GM12874 (cell line): Measurements from ENCODE around the gene LGR4.

ENCODE experiments used
- TF ChIP-seq, protein P1 (sequence below): IDR thresholded peaks from 2 replicates; pipeline ENCODE4 v1.5.1; 2011; ENCODE audit warnings: low read depth, mild to moderate bottlenecking, control low read depth, low read length, moderate library complexity; ENCODE audit not compliant: insufficient read depth

The LGR4 gene

DNA sequence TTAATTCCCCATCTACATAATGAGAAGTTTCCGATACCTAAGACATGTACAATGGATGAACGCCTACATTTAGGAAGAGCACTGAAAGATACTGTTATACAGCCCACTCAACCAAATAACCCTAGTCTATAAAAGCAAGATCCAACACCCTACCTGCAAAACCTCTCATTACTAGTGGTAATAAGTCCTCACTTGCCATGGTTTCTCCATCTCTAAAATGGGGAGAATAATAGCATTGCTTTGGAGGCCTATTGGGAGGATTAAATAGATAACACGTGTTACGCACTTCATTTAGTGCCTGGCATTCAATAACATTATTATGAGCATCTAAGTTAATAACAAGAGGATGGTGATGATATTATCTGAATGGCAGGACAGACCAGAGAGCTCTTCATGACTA is 16.9 kb downstream of the LGR4 start:
- TF ChIP-seq, protein P1, sequence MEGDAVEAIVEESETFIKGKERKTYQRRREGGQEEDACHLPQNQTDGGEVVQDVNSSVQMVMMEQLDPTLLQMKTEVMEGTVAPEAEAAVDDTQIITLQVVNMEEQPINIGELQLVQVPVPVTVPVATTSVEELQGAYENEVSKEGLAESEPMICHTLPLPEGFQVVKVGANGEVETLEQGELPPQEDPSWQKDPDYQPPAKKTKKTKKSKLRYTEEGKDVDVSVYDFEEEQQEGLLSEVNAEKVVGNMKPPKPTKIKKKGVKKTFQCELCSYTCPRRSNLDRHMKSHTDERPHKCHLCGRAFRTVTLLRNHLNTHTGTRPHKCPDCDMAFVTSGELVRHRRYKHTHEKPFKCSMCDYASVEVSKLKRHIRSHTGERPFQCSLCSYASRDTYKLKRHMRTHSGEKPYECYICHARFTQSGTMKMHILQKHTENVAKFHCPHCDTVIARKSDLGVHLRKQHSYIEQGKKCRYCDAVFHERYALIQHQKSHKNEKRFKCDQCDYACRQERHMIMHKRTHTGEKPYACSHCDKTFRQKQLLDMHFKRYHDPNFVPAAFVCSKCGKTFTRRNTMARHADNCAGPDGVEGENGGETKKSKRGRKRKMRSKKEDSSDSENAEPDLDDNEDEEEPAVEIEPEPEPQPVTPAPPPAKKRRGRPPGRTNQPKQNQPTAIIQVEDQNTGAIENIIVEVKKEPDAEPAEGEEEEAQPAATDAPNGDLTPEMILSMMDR: no peak

DNA sequence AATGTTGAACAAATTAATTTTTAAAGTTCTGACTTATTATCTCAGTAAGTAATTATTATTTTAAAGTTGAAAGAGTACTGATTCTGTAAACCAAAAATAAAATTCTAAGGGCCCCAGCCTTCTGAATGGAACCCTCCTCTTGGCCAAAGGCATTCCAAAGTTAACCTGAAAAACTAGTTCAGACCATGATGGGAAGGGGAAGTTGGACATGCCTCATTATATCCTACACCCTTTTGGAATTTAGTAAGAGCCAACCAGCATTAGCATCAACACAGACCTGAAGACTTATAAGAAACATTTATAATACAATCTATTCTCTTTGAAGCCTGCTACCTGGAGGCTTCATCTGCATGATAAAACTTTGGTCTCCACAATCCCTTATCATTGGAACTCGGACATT is 18.9 kb downstream of the LGR4 start:
- TF ChIP-seq, protein P1: no peak

DNA sequence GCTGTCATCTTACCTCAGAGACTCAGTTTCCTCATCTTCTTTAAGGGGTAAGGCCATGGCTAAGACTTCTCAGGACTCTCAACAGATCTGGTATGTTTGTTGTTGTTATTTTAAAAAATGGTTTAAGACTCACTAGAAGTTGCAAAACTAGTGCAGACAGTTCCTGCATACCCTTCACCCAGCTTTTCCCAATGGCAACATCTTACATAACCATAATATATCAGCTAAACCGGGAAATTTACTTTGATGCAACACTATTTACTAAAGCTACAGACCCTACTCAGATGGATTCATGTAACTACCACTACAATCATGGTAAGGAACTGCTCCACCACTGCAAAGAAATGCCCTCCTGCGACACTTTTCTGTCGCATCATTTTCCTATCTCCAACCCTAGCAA is 20.4 kb downstream of the LGR4 start:
- TF ChIP-seq, protein P1: no peak

DNA sequence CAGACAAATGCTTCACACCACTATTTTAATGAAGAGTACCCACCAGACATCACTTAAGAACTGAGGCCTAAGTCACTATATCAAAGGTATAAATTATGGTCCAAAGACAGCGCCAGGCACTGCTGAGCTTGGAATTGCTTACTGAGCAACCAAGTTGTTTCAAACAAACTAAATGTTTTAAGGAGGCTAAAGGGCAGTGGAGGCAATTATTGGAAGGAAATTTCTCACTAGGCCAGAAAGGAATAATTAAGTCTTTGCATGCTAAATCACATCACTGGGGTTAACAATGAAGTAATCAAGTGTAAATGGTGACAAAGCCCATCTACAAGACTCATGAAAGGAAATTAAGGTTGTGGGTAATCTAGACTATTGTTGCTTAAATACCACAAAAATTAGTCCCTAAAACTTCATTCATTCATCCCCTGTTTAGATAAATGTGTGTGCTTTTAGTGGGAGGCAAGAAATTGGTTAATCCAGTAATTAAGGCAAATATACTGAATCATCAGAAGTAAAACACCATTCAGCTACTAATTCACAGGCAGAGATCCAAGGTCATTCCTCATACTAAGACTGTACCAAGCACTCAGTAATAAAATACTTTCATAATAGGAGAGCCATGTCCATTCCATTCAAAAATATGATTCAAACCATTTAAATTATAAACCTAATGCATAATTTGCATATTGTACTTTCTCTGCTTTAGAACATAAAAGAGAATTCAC is 21.2 kb downstream of the LGR4 start:
- TF ChIP-seq, protein P1: no peak

DNA sequence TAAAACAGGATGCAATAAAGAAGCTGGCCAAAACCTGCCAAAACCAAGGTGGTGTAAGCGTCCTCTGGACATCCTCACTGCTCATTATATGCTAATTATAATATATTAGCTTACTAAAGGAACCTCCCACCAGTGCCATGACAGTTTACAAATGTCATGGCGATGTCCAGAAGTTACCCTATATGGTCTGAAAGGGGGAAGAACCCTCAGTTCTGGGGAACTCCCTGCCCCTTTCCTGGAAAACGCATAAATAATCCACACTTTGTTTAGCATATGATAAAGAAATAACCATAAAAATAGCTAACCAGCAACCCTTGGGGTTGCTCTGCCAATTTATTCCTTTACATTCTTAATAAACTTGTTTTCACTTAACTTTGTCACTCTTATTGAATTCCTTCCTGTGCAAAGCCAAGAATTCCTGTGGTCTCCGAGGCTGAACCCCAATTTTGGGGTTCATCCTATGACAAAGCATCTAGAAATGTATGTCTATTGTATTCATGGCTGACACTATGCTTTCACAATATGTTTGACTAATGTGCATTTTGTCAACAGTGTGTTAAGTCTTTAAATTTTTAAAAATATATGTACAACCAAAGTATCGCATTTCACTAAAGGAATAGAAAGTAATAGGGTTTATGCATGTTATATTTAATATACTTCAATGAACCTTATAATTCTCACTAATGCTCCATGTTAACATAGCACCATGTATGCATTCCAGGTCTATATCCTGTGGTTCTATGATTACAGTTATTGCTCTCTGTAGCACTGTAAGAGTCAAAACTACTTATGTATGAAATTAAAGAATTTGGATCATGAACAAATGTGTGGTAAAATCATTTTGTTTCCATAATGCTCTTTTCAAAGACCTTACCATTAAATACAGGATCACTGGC is 25.1 kb downstream of the LGR4 start:
- TF ChIP-seq, protein P1: no peak

DNA sequence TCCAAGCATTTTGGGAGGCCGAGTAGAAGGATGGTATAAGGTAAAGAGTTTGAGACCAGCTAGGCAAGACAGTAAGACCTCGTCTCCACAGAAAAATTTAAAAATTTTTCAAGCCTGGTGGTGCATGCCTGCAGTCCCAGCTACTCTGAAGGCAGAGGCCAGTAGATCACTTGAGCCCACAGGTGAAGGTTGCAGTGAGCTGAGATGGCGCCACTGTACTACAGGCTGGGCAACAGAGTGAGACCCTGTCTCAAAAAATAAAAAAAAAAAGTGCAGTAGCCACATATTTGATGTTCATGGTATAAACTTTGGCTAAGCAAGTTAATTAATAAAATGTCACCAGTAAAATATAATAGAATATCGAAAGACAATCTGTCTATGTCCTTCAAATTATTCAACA is 27.0 kb downstream of the LGR4 start:
- TF ChIP-seq, protein P1: no peak

DNA sequence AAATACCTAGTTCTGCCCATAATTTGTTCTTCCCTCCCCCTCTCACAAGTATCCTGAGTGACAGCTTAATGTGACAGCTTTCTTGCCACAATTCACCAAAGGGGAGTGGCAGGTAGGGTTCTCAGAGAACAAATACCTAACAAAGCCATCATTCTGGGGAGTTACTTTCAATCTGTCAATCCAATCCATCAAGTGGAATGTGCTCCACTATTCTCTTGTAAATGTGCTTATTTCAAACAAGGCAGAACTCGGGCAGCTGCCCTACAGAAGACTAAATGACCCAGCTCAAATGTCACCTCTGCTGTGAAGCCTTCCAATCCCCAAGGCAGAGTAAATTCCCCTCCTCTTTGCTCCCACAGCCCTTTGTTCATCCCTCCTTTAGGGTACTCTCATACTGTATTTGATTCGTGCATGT is 27.8 kb downstream of the LGR4 start:
- TF ChIP-seq, protein P1: no peak
